HG03342 (cell line): ENCODE measurements around the gene ARHGEF19.

Source experiments
- ATAC-seq: cut with Tn5 transposase; IDR thresholded peaks from one replicate; pipeline ENCODE4 v1.9.1; 2021; ENCODE audit warnings: mild to moderate bottlenecking, moderate library complexity; ENCODE audit not compliant: unreplicated experiment

Gene ARHGEF19

DNA sequence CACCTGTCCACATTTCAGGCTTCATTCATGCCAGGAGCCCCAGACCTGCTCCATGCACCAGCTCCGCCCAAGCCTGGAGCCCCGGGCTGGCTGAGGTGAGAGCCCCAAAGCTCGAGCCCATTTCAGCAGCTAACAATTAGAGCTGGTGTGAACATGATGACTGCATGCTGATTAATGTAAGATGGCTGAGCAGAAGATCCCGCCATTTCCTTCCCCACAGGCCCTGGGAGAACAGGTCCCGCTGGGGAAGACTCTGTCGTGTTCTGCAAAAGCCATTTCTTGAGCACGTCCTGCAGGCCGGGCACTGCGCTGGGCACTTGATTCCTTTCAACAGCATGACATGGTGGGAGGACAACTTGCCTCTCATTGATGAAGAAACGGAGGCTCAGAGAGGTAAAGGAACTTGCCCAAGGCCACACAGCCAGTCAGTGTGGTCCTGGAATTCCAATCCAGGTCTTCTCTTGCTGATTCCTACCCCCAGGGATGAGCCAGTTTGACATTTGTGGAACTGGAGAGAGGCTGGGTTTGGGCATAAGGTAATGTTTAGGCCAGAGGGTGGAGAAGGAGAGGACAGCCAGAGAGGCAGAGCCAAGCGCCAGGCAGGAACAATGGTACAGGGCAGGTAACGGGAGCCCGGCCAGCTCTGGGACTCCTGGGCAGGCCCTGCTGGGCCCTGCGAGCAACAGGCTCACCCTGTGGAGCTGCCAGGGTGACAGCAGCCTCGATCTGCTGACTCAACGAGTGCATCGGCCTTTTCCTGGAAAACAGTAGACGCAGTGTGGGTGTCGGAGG, 28.5 kb downstream of the ARHGEF19 start:
- ATAC-seq: no peak

DNA sequence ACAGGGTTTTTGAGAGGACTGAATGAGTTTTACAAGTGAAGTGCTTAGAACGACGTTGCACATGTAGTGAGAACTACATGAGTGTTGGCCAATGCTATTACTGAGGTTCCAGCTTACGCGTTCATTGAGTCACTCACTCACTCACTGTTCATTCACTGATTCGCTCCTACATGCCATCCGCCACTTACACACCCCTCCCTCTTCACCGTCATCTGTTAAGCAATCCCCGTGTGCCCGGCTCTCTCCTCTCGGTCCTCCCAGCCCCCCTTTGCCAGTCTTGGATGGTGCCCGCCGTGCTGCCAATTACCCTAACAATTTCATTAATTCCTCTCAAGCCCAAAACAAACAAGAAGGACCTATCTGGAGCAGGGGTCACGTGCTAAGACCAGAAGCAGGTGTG, 29.3 kb downstream of the ARHGEF19 start:
- ATAC-seq: no peak

DNA sequence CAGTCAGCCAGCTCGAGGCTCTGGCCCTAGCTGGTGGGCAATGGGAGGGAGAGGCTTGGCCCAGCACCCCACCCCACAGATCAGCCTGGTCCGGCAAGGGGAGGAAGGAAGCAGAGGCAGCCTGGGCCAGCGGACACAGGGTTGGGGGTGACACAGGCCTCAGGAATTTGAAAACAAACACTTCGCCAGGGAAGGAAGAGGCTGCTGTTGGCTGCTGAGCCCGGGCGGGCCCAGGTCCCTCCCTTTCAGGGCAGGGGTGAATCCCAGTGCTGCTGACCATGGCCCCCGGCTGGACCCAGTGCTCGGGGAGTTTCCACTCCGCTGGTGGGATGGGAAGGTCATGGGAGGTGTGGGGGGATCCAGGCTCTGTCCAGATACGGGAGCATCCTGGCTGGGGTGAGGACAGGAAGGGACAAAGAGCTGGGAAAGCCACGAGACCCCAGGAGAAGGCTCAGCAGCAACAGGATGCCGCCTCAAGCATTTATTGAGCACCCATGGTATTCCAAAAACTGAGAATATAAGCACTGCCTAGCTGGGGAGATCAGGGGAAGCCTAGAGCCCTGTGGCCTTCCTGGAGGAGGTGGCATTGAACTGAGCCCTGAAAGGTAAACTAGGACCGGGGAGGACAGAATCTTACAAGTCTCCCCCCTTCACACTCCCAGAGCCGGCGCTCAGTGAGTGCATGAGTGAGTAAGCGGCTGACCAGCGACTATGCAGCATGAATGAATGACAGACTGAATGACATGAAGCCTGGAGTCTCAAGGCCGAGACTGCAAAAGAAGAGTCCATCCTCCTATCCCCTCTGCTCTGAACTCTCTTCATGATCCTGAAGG, 30.3 kb downstream of the ARHGEF19 start:
- ATAC-seq: no peak

DNA sequence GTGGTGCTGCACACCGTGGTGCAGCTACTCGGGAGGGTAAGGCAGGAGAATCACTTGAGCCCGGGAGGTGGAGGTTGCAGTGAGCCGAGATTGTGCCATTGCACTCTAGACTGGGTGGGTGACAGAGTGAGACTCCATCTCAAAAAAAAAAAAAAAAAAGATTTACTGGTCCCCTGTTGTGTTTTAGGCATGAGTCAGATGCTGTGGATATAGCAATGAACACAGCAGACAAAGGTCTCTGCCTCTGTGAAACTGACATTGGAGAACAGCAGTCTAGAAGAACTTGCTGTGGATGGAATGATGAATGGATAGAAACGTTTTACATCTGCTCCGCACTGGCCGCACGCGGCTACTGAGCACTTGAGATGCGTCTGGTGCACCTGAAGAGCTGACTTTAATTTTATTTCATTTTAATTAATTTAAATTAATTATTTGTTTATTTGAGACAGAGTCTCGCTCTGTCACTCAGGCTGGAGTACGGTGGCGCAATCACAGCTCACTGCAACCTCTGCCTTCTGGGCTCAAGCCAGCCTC, 32.1 kb downstream of the ARHGEF19 start:
- ATAC-seq: no peak

DNA sequence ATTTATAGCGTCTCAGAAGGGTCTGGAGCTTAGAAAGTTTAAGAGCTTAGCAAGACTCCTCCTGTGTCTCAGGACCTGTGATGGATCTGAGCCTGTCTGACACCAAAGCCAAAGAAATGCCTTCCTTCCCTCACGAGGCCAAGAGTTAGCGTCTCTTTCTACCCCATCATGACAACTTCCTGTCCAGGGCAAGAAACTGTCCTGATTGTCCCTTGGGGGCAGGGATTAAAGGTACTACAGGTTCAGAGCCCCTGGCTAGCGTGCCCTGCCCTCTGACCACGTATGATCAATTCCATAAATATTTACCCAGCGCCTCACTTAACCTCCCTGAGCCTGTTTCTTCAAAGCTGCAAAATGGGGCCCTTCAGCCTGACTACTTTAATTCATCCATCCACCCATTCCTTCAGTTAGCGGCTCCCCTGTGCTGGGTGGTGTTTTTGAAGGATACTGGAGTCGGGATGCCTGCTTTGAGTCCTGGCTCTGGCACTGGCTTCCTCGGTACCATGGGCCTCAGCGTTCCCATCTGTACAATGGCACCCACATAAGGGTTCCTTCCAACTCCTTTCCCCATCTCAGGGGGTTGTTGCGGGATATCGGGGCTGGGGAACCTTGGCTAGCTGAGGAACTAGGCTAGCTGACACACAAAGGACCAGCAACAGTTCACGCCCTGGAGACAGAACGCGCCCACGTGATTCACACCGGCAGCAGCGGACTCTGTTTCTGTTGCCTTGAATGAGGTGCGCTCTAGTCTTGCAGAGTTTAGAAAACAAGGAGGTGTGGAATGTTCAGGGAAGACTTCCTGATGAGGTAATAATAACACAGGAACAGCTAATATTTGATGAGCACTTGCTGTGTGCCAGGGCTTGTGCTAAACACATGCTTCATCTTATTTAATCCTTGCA, 33.6 kb downstream of the ARHGEF19 start:
- ATAC-seq: no peak

DNA sequence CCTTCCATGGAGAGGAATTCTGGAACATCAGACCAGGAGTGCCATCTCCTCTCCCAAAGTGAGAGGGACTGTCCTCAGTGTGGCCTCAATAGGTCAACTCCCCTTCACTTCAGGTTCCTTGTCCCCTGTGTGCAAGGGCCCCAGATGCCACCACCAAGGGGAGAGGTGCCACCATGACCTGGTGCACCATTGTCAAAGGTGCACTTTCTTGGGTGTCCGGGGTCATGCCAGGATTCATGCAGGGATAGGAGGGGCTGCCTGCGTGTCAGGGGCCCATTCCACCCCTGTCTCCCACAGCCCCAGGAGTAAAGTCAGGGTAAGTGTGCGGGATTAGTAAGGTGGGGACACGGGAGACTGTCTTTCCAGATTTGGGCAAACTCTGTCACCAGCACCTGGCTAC, 35.1 kb downstream of the ARHGEF19 start:
- ATAC-seq: no peak

DNA sequence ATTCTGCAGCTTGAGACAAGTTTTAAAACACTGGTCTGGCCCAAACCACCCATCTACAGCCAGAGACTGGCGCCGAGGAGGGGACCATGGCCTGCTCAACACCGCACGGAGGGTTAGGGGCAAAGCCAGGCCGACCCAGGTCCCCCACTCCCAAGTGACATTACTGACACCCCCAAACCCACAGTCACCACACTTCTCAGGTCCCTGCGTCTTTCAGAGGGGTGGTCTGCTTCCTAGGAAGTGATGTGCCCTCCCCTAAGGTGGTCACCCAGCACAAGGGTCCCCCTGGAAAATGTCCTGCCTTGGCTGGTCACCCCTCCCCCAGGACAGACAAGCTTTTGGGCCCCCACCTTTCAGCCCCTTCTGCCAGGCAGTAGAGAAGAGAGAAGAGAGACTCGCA, 35.8 kb downstream of the ARHGEF19 start:
- no peak for ATAC-seq

GRCh38 chr1:16175610-16176553, 36.6 kb downstream of the ARHGEF19 start:
- ATAC-seq: no peak

- no peak for ATAC-seq
These were observed 37.4 kb downstream of the ARHGEF19 start for GRCh38 chr1:16174886-16175598.

- no peak for ATAC-seq
These were observed 38.1 kb downstream of the ARHGEF19 start for GRCh38 chr1:16174261-16174868.

- no peak for ATAC-seq
These were observed 38.8 kb downstream of the ARHGEF19 start for GRCh38 chr1:16173447-16174260.

GRCh38 chr1:16172964-16173446, 39.4 kb downstream of the ARHGEF19 start:
- no peak for ATAC-seq

GRCh38 chr1:16172218-16172830, 40.1 kb downstream of the ARHGEF19 start:
- ATAC-seq: no peak

- ATAC-seq: no peak
These were observed 40.9 kb downstream of the ARHGEF19 start for GRCh38 chr1:16171314-16172151.

- ATAC-seq: no peak
These were observed 42.2 kb downstream of the ARHGEF19 start for GRCh38 chr1:16170283-16170673.

- no peak for ATAC-seq
These were observed 43.7 kb downstream of the ARHGEF19 start for GRCh38 chr1:16168622-16169360.
